ENCODE data around the gene CALN1.

DNA sequence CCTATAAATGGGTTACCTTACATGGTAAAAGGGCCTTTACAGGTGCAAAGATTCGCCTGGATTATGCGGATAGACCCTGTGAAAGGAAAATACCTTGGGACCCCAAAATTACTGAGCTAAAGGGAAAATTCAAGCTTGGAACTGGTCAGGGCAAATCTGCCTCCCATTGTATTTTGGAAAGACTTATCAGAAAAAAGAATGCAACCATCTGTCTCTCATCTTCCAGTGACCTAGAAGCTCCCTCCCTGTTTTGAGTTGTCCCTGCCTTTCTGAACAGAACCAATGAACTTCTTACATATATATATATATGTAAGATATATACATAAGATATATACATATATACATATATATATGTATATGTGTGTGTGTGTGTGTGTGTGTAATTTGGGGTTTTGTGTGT is 583.8 kb downstream of the CALN1 start:
- TF ChIP-seq, protein P1, sequence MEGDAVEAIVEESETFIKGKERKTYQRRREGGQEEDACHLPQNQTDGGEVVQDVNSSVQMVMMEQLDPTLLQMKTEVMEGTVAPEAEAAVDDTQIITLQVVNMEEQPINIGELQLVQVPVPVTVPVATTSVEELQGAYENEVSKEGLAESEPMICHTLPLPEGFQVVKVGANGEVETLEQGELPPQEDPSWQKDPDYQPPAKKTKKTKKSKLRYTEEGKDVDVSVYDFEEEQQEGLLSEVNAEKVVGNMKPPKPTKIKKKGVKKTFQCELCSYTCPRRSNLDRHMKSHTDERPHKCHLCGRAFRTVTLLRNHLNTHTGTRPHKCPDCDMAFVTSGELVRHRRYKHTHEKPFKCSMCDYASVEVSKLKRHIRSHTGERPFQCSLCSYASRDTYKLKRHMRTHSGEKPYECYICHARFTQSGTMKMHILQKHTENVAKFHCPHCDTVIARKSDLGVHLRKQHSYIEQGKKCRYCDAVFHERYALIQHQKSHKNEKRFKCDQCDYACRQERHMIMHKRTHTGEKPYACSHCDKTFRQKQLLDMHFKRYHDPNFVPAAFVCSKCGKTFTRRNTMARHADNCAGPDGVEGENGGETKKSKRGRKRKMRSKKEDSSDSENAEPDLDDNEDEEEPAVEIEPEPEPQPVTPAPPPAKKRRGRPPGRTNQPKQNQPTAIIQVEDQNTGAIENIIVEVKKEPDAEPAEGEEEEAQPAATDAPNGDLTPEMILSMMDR (IDR thresholded peaks at IDR 0.05), result no peak
- TF ChIP-seq EP300 (IDR thresholded peaks at IDR 0.05), result no peak

All from gastroesophageal sphincter (tissue), 3 donors.